HG03439 (cell line): ENCODE data around the gene POLR3A.

ENCODE experiments used
- ATAC-seq: cut with Tn5 transposase; IDR thresholded peaks from one replicate; pipeline ENCODE4 v1.9.1; 2021; ENCODE audit warnings: mild to moderate bottlenecking, moderate library complexity; ENCODE audit not compliant: unreplicated experiment

POLR3A gene

GRCh38 chr10:77922055-77922454 is 107.3 kb downstream of the POLR3A start:
- ATAC-seq, result no peak

GRCh38 chr10:77921395-77921794 is 107.9 kb downstream of the POLR3A start:
- no peak for ATAC-seq

DNA sequence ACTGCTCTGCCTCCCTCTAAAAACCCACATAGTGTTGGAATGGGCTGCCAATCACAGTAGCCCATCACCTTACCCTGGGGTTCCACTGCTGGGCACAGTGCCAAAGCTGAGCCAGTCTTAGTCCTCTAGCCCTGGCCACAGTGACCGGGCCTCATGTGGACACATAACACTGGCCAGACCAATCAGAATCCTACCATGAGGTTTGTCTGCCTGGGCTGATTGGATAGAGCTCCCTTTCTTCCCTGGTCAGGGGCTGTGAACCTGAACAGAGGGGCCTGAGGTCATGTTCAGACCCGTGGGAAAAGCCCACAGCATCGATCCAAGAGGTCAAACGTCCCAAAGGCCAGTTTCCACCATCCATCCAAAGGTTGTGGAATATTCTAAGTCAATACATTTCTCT is 108.8 kb downstream of the POLR3A start:
- no peak for ATAC-seq

DNA sequence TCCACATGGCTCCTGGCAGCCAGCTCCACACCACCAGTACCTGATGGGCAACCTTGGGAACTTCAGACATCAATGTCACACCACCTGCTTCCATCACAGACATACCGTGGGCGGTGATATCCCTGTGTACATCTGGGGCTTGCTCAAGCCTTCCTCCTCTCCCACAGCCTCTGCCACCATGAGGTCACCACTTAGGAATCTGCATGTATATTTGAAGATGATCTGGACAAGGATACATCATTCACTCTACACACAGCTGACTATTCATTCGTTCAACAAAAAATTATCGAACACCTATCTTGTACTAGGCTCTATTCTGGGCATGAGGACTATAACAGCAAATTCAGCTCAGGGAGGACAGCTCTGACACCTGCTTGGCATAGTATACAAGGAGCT is 109.6 kb downstream of the POLR3A start:
- no peak for ATAC-seq
